Endothelial cell of umbilical vein (primary cell): ENCODE results near the gene SFT2D1. TPM values are rescaled to one million over a fixed set of nuclear protein-coding genes. Genes with fewer than 3 reads are reported as not detected.

ENCODE experiments used
- BruUV-seq: library from RNA; stranded (reverse); fragments of 400-500 nt; replicated peaks from 2 replicates; lab custom pipeline; 2021; lab: Mats Ljungman, UMichigan
- CTCF ChIA-PET: fragments of 300-600, 350-600 bp; sonication (Branson Sonifier 250); formaldehyde crosslinking; loops from one replicate; lab custom pipeline; 2021; ENCODE audit warnings: antibody characterized with exemption, inconsistent platforms; lab: Charles Lee
- POLR2A ChIA-PET: fragments of 300-600, 350-600 bp; sonication (Branson Sonifier 250); formaldehyde crosslinking; loops from one replicate; lab custom pipeline; 2021; ENCODE audit warnings: antibody characterized with exemption, inconsistent platforms; lab: Charles Lee
- DNase-seq: peaks from one replicate; pipeline ENCODE4 v3.0.0-alpha.2; 2011; ENCODE audit warnings: low read depth, low spot score
- FAIRE-seq: peaks from 2 replicates; lab custom pipeline; 2011; peaks lifted over from hg19 to GRCh38; lab: Jason Lieb, UNC
- H2AFZ ChIP-seq: 2 replicates; pipeline ENCODE4 v1.6.0; 2012; ENCODE audit warnings: low read depth, low read length, control low read depth, inconsistent platforms
- H3K27ac ChIP-seq: 2 replicates; pipeline ENCODE4 v1.5.1; 2011; ENCODE audit warnings: low read depth, mild to moderate bottlenecking, control low read depth, low read length, moderate library complexity; ENCODE audit not compliant: insufficient read depth
- H3K27me3 ChIP-seq, 2 experiments: 2 replicates each; pipeline versions ENCODE4 v1.6.0 to v1.6.1; 2011; ENCODE audit warnings: low read length in 2 of 2, mixed read lengths in 1 of 2; ENCODE audit not compliant: control insufficient read depth in 2 of 2, insufficient read depth in 2 of 2
- H3K36me3 ChIP-seq, 2 experiments: 2 replicates in 1 of 2; 3 replicates in 1 of 2; pipeline ENCODE4 v1.5.1; 2011; ENCODE audit warnings: low read length in 2 of 2, mild to moderate bottlenecking in 1 of 2, moderate library complexity in 1 of 2; ENCODE audit not compliant: control insufficient read depth in 2 of 2, insufficient read depth in 2 of 2; ENCODE audit errors: extremely low read depth in 1 of 2
- H3K4me1 ChIP-seq: 3 replicates; pipeline ENCODE4 v1.5.1; 2011; ENCODE audit warnings: mild to moderate bottlenecking, low read length; ENCODE audit not compliant: control insufficient read depth, insufficient read depth; ENCODE audit errors: extremely low read depth
- H3K4me2 ChIP-seq: 2 replicates; pipeline ENCODE4 v1.6.1; 2011; ENCODE audit warnings: low read length, control low read depth, mixed read lengths; ENCODE audit not compliant: insufficient read depth
- H3K4me3 ChIP-seq, 3 experiments: fragments of 200-600 bp in 1 of 3; sonication (generic), shearing (Covaris generic) in 1 of 3; replicated peaks in 1 of 3; 2 replicates each; pipeline ENCODE4 v1.5.1; 2011 to 2016; ENCODE audit warnings: control low read depth in 3 of 3, low read length in 3 of 3, mild to moderate bottlenecking in 2 of 3, inconsistent platforms in 1 of 3, low read depth in 1 of 3, moderate library complexity in 1 of 3; ENCODE audit not compliant: insufficient read depth in 1 of 3
- H3K79me2 ChIP-seq: 2 replicates; pipeline ENCODE4 v1.6.0; 2012; ENCODE audit warnings: low read length, inconsistent platforms; ENCODE audit not compliant: control insufficient read depth, insufficient read depth
- H3K9ac ChIP-seq: replicated peaks from 2 replicates; pipeline ENCODE3; 2011; ENCODE audit warnings: low read length, control low read depth; ENCODE audit not compliant: insufficient read depth; ENCODE audit errors: extremely low read depth
- H3K9me1 ChIP-seq: replicated peaks from 3 replicates; pipeline ENCODE4 v1.6.0; 2011; ENCODE audit warnings: mild to moderate bottlenecking, low read length; ENCODE audit not compliant: control insufficient read depth, insufficient read depth; ENCODE audit errors: extremely low read depth
- H3K9me3 ChIP-seq: replicated peaks from 2 replicates; pipeline ENCODE4 v1.5.1; 2012; ENCODE audit warnings: low read length, inconsistent platforms; ENCODE audit not compliant: control insufficient read depth, insufficient read depth
- H4K20me1 ChIP-seq: replicated peaks from 2 replicates; pipeline ENCODE3; 2011; ENCODE audit warnings: mild to moderate bottlenecking, low read length; ENCODE audit not compliant: control insufficient read depth, insufficient read depth; ENCODE audit errors: extremely low read depth
- EZH2 ChIP-seq: IDR thresholded peaks from 2 replicates; pipeline ENCODE4 v1.6.1; 2012; ENCODE audit warnings: borderline replicate concordance, low read depth, mild to moderate bottlenecking, moderate library complexity, low read length, inconsistent platforms; ENCODE audit not compliant: severe bottlenecking
- GATA2 ChIP-seq: IDR thresholded peaks from 2 replicates; pipeline ENCODE4 v1.7.0; 2011; ENCODE audit warnings: low read depth, mild to moderate bottlenecking, moderate library complexity, mixed read lengths, low read length; ENCODE audit not compliant: insufficient read length, insufficient read depth
- JUN ChIP-seq: IDR thresholded peaks from 2 replicates; pipeline ENCODE4 v1.6.1; 2011; ENCODE audit warnings: borderline replicate concordance, low read depth; ENCODE audit not compliant: insufficient read length, insufficient read depth
- MYC ChIP-seq: IDR thresholded peaks from one replicate; pipeline ENCODE4 v1.6.1; 2011; ENCODE audit warnings: mild to moderate bottlenecking, low read depth, low read length
- dilution Hi-C: fragments of 300-500 bp; cut with MboI; formaldehyde crosslinking; loops from one replicate; pipeline ENCODE4 v1.15.0; 2019; ENCODE audit warnings: low sequenced_read_pairs; ENCODE audit not compliant: extremely low pct_ligation_motif_present
- intact Hi-C: fragments of 100-400 bp; cut with micrococcal nuclease; formaldehyde crosslinking; loops from one replicate; pipeline ENCODE4 v1.10.0; 2022
- polyA plus RNA-seq, 4 experiments: library from polyadenylated mRNA; depleted of rRNA in 3 of 4; stranded (reverse) in 3 of 4; unstranded in 1 of 4; fragments of >200 nt; gene quantifications; 2 replicates each; pipeline versions ENCODE4 v1.2.1 to v1.2.3, GENCODE V29; 2011 to 2012; ENCODE audit warnings: missing spikeins in 1 of 4
- total RNA-seq: library from RNA; stranded (reverse); gene quantifications from 2 replicates; pipeline ENCODE4 v1.2.3, GENCODE V29; 2021
- TF ChIP-seq, protein P1 (sequence below), 2 donors: IDR thresholded peaks; 1 replicate in 1 of 2; 2 replicates in 1 of 2; pipeline ENCODE4 v1.5.1; 2011; ENCODE audit warnings: low read length in 2 of 2, mild to moderate bottlenecking in 2 of 2, moderate library complexity in 2 of 2, control low read depth in 1 of 2, inconsistent platforms in 1 of 2, low read depth in 1 of 2; ENCODE audit not compliant: insufficient read depth in 1 of 2; ENCODE audit errors: extremely low read depth in 1 of 2

SFT2D1 gene
- total and polyA plus RNA-seq, 2 donors (not counting 3 experiments of a cell fraction or from before 2014, with no cell fraction given), result 22.9 to 30.6 TPM

- dilution Hi-C loops (no loop called here), intact Hi-C loops (loop anchor here (1.0 to 10.0 kb wide), 5 partner anchors 108 to 680 kb away; partner anchors contain the start of genes RNASET2 and RPS6KA2)
- Histone ChIP-seq H2AFZ (no peak overlapping the region), H4K20me1 (no peaks in the 10 kb centered on the region), H3K79me2 (no peaks in the 10 kb centered on the region), H3K9me1 (no peaks in the 10 kb centered on the region), H3K27me3 (no peaks in the 10 kb centered on the region), H3K9ac (no peak overlapping the region), H3K4me3 (no peak overlapping the region), H3K36me3 (no peaks in the 10 kb centered on the region), H3K4me2 (no peak overlapping the region), H3K9me3 (no peaks in the 10 kb centered on the region), H3K27ac (no peak overlapping the region), H3K4me1 (no peaks in the 10 kb centered on the region)
- TF ChIP-seq, protein P1, sequence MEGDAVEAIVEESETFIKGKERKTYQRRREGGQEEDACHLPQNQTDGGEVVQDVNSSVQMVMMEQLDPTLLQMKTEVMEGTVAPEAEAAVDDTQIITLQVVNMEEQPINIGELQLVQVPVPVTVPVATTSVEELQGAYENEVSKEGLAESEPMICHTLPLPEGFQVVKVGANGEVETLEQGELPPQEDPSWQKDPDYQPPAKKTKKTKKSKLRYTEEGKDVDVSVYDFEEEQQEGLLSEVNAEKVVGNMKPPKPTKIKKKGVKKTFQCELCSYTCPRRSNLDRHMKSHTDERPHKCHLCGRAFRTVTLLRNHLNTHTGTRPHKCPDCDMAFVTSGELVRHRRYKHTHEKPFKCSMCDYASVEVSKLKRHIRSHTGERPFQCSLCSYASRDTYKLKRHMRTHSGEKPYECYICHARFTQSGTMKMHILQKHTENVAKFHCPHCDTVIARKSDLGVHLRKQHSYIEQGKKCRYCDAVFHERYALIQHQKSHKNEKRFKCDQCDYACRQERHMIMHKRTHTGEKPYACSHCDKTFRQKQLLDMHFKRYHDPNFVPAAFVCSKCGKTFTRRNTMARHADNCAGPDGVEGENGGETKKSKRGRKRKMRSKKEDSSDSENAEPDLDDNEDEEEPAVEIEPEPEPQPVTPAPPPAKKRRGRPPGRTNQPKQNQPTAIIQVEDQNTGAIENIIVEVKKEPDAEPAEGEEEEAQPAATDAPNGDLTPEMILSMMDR (IDR thresholded peaks at IDR 0.05; ENCODE audit: extremely low read depth in 1 of 2, insufficient read depth in 1 of 2, low read depth in 1 of 2, low read length in 2 of 2), result no peak
- no peak for TF ChIP-seq MYC
- no peak for TF ChIP-seq GATA2
- TF ChIP-seq JUN, result no peak
- TF ChIP-seq EZH2, result no peak
- POLR2A ChIA-PET, result no interaction called here
- DNase-seq (no peak), FAIRE-seq (no peak)
- CTCF ChIA-PET, result interaction anchor here (1.5 to 1.8 kb wide), 3 partner anchors 118 to 126 kb away, joined by 4 to 13 read pairs (median 8); no protein-coding TSS in a partner anchor
- no TSS peak for BruUV-seq
Measured at GRCh38 chr6:166274739-166275370, 67.5 kb downstream of the SFT2D1 start.
